Sigmoid colon (tissue), 7 donors: ENCODE results near the gene NTM. TPM values are rescaled to one million over a fixed set of nuclear protein-coding genes. Genes with fewer than 3 reads are reported as not detected.

Experiments used
- DNase-seq: peaks from one replicate; pipeline ENCODE4 v3.0.0-alpha.2; 2019
- H3K27ac ChIP-seq, 4 donors: fragments of 200-600 bp; sonication (generic); one replicate each; pipeline ENCODE4 v1.5.1; 2016 to 2019; ENCODE audit warnings: mild to moderate bottlenecking in 1 of 4
- H3K27me3 ChIP-seq, 3 donors: fragments of 200-600 bp; sonication (generic); one replicate each; pipeline ENCODE4 v1.5.1; 2019; ENCODE audit warnings: mild to moderate bottlenecking in 1 of 3
- H3K36me3 ChIP-seq, 4 donors: fragments of 200-600 bp; sonication (generic); one replicate each; pipeline ENCODE4 v1.5.1; 2016 to 2019
- H3K4me1 ChIP-seq, 4 donors: fragments of 200-600 bp; sonication (generic); one replicate each; pipeline ENCODE4 v1.5.1; 2017 to 2019
- H3K4me3 ChIP-seq, 4 donors: fragments of 200-600 bp; sonication (generic); one replicate each; pipeline ENCODE4 v1.5.1; 2017 to 2019; ENCODE audit warnings: mild to moderate bottlenecking in 2 of 4, moderate library complexity in 1 of 4
- H3K9me3 ChIP-seq, 4 donors: fragments of 200-600 bp in 3 of 4; sonication (generic) in 3 of 4; one replicate each; pipeline versions ENCODE4 v1.5.1 to v1.6.1; 2013 to 2019
- EP300 ChIP-seq, 4 donors: sonication (generic); formaldehyde crosslinking; IDR thresholded peaks; one replicate each; pipeline ENCODE4 v1.6.1; 2017; ENCODE audit warnings: antibody characterized with exemption in 4 of 4
- POLR2A ChIP-seq, 2 donors: fragments of 450-650 bp; IDR thresholded peaks; one replicate each; pipeline ENCODE4 v1.6.1; 2016; ENCODE audit warnings: antibody characterized with exemption in 2 of 2, mild to moderate bottlenecking in 2 of 2, moderate library complexity in 2 of 2
- POLR2AphosphoS5 ChIP-seq, 4 donors: sonication (generic); formaldehyde crosslinking; IDR thresholded peaks; one replicate each; pipeline ENCODE4 v1.6.1; 2017; ENCODE audit warnings: antibody characterized with exemption in 4 of 4
- WGBS, 2 donors: extraction: QIAGEN DNeasy Blood & Tissue Kit; methylation state at CpG; one replicate each; pipeline ENCODE4 v1.1.7; 2013; 5-methylcytosine and 5-hydroxymethylcytosine counted together
- intact Hi-C: fragments of 100-400 bp; cut with DNase I; formaldehyde crosslinking; loops from one replicate; pipeline ENCODE4 v1.15.1; 2023
- polyA plus RNA-seq, 3 donors: library from polyadenylated mRNA; stranded (reverse); fragments of 200-250 nt; gene quantifications; one replicate each; pipeline ENCODE4 v1.2.3, GENCODE V29; 2013
- total RNA-seq, 4 donors: library from RNA; depleted of rRNA; stranded (reverse); fragments of >200 nt; gene quantifications; one replicate each; pipeline ENCODE4 v1.1.0, GENCODE V29; 2016
- TF ChIP-seq, protein P1 (sequence below), 4 experiments: fragments of 450-650 bp in 3 of 4; fragments of 200-600 bp in 1 of 4; IDR thresholded peaks; one replicate each; pipeline ENCODE4 v1.5.1; 2016 to 2019; ENCODE audit warnings: antibody characterized with exemption in 4 of 4, mild to moderate bottlenecking in 3 of 4, moderate library complexity in 2 of 4
- donor health status: healthy with polysubstance abuse.
- donor health status: Bipolar disorder and iron deficiency.
- donor health status: healthy.

The NTM gene
- total and polyA plus RNA-seq, 7 donors = 0.96 to 18.3 (median 6.4) TPM; not detected in 1

DNA sequence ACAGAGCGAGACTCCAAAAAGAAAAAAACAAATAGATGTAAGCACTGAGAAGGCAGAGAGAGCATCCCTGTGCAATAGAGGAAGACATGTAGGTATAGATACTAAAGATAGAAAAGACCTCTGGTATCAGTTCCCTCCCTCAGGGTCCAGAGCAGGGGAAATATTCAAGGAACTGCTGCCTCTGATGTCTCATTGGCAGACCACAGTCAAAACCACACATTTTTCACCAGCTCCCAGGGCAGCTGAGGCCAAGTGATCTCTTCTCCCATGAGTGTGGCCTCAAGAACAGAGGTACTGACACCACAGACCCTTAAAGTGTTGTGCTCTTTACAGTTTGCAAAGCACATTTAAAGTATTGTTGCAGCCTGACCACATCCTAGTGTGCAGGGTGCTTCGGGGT lies 288.5 kb downstream of the NTM start:
- no peaks in the 10 kb centered on the region for H3K9me3 ChIP-seq
- intact Hi-C loops = no loop called here
- TF ChIP-seq POLR2A (IDR thresholded peaks at IDR 0.05) (no peak), POLR2AphosphoS5 (IDR thresholded peaks at IDR 0.05) (no peak), EP300 (IDR thresholded peaks at IDR 0.05) (no peak)
- TF ChIP-seq, protein P1, sequence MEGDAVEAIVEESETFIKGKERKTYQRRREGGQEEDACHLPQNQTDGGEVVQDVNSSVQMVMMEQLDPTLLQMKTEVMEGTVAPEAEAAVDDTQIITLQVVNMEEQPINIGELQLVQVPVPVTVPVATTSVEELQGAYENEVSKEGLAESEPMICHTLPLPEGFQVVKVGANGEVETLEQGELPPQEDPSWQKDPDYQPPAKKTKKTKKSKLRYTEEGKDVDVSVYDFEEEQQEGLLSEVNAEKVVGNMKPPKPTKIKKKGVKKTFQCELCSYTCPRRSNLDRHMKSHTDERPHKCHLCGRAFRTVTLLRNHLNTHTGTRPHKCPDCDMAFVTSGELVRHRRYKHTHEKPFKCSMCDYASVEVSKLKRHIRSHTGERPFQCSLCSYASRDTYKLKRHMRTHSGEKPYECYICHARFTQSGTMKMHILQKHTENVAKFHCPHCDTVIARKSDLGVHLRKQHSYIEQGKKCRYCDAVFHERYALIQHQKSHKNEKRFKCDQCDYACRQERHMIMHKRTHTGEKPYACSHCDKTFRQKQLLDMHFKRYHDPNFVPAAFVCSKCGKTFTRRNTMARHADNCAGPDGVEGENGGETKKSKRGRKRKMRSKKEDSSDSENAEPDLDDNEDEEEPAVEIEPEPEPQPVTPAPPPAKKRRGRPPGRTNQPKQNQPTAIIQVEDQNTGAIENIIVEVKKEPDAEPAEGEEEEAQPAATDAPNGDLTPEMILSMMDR (IDR thresholded peaks at IDR 0.05) = no peak
- H3K4me3 ChIP-seq = no peak overlapping the region
- 77 to 84% methylated on average over 2 of the region's 2 CpGs for WGBS, 2 donors
- H3K27ac ChIP-seq = no peak overlapping the region
- H3K36me3 ChIP-seq = no peaks in the 10 kb centered on the region
- no peaks in the 10 kb centered on the region for H3K27me3 ChIP-seq
- DNase-seq = no peak
- peaks cover 0 to 7% (median 0%) of the 10 kb centered on the region in 4 donors for H3K4me1 ChIP-seq

DNA sequence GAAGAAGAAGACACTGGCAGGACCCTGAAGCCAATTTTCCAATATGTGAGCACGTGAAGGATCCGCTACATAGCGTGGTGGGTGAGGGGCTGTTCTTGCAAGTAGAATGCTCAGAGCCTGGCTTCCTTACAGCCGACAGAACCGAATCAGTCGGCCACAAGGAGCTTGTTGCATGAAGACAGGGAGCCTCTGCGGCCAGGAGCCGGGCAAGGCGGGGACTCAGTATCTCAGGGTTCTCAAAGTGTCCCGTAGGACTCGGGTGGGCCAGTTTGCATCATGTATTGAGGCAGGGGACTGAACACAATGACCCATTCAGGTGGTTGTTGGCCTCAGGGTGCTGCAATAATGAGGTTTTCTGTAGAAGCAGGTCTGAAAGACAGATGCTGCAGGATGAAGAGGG lies 289.5 kb downstream of the NTM start:
- H3K4me3 ChIP-seq = no peak overlapping the region
- intact Hi-C loops = no loop called here
- H3K9me3 ChIP-seq = no peaks in the 10 kb centered on the region
- 86 to 89% methylated on average over 11 of the region's 11 CpGs for WGBS, 2 donors
- H3K27me3 ChIP-seq = no peaks in the 10 kb centered on the region
- no peak for TF ChIP-seq EP300 (IDR thresholded peaks at IDR 0.05)
- no peak for TF ChIP-seq POLR2AphosphoS5 (IDR thresholded peaks at IDR 0.05)
- TF ChIP-seq POLR2A (IDR thresholded peaks at IDR 0.05) = no peak
- TF ChIP-seq, protein P1 (IDR thresholded peaks at IDR 0.05) = no peak
- DNase-seq = peak; percentile 48
- H3K4me1 ChIP-seq = peaks cover 0 to 7% (median 0%) of the 10 kb centered on the region in 4 donors
- no peak overlapping the region for H3K27ac ChIP-seq
- no peaks in the 10 kb centered on the region for H3K36me3 ChIP-seq

DNA sequence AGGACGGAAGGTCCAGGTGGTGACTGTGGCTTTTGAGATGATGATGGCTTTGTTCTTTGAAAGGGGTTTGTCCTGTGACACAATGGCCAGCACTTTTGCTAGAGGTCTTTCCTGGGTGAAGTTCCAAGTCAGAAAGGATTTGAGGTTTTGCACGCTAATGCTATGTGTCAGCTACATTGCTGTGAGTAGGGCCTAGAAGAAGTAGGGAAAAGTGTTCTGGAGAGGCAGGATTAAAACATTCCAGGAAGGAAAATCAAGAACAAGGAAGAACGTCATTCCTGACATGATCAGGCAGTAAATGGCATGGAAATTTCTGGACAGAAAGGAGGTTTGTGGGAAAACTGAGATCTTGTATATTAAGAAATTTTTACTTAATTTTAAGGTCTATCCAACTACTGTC lies 290.7 kb downstream of the NTM start:
- H3K4me1 ChIP-seq = peaks cover 0 to 7% (median 0%) of the 10 kb centered on the region in 4 donors
- H3K36me3 ChIP-seq = no peaks in the 10 kb centered on the region
- intact Hi-C loops = no loop called here
- no peaks in the 10 kb centered on the region for H3K27me3 ChIP-seq
- TF ChIP-seq POLR2AphosphoS5 (IDR thresholded peaks at IDR 0.05) (no peak), EP300 (IDR thresholded peaks at IDR 0.05) (no peak), POLR2A (IDR thresholded peaks at IDR 0.05) (no peak)
- TF ChIP-seq, protein P1 (IDR thresholded peaks at IDR 0.05) = no peak
- H3K27ac ChIP-seq = no peak overlapping the region
- H3K4me3 ChIP-seq = no peak overlapping the region
- DNase-seq = no peak
- WGBS, 2 donors = 73 to 77% methylated on average over 3 of the region's 3 CpGs
- no peaks in the 10 kb centered on the region for H3K9me3 ChIP-seq

DNA sequence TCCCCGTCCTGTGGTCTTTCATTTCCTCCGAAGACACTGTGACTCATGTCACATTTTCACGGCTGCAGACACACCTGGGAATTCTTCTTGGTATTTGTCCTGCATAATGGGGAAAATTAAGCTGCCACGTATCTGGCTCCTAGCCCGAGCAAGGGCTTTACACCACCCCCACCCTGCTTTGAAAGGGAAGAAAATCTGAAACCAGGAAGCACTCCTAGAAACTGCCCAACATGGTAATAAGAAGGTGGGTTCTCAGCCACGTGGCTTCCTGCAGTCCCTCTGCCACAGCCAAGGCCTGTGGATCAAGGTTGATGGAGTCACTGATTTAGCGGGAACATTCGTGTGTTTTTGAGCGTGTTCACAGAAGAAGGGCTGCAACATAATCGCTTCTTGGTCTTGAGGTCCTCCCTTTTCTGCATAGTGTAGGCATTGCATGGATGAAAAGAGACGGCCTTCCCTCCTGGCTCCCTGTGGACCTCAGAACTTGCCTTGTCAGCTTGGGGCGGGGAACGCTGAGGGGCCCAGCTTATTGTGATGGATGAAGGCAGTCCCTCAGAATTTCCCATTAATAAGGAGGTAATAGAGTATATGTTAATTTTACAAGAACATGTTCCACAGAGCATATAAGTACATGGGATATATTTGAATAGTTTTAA lies 292.0 kb downstream of the NTM start:
- intact Hi-C loops = no loop called here
- no peaks in the 10 kb centered on the region for H3K36me3 ChIP-seq
- WGBS, 2 donors = 65 to 78% methylated on average over 13 of the region's 13 CpGs

More for the DNA sequence above, 292.0 kb downstream of the NTM start:
- H3K9me3 ChIP-seq = no peaks in the 10 kb centered on the region
- no peak overlapping the region for H3K27ac ChIP-seq
- peak; percentile 26 for DNase-seq
- H3K4me1 ChIP-seq = no peaks in the 10 kb centered on the region
- TF ChIP-seq POLR2AphosphoS5 (IDR thresholded peaks at IDR 0.05) (no peak), EP300 (IDR thresholded peaks at IDR 0.05) (no peak), POLR2A (IDR thresholded peaks at IDR 0.05) (no peak)
- TF ChIP-seq, protein P1 (IDR thresholded peaks at IDR 0.05) = no peak
- H3K27me3 ChIP-seq = no peaks in the 10 kb centered on the region
- H3K4me3 ChIP-seq = no peak overlapping the region
